Stimulated activated naive CD4-positive, alpha-beta T cell treated with Interleukin-2 at 50 U/mL for 16 hours (primary cell): ENCODE data around the gene FJX1.

Experiments
- DNase-seq: peaks from one replicate; lab custom pipeline; 2025; lab: John Stamatoyannopoulos, UW

The FJX1 gene

DNA sequence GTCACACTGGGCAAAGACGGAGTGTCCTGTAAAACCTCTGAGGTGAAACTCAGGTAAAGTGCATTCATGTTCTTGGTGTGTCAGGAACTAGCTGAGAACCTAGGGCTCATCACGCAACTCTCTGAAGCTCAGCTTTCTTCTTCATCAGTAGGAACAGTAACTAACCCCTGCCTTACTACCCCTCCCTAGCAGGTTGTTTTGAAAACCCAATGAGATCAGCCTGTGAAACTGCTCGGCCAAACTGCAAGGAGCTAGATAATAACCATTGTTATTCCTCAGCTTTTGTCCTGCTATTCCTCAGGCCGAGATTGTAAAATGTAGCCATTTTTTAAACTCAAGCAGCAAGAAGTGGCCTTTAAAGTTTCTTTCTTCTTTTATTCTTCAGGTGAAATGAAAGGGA lies 9.8 kb upstream of the FJX1 start:
- no peak for DNase-seq

GRCh38 chr11:35609656-35610055 lies 8.6 kb upstream of the FJX1 start:
- DNase-seq: no peak

GRCh38 chr11:35610631-35611030 lies 7.6 kb upstream of the FJX1 start:
- DNase-seq: no peak

DNA sequence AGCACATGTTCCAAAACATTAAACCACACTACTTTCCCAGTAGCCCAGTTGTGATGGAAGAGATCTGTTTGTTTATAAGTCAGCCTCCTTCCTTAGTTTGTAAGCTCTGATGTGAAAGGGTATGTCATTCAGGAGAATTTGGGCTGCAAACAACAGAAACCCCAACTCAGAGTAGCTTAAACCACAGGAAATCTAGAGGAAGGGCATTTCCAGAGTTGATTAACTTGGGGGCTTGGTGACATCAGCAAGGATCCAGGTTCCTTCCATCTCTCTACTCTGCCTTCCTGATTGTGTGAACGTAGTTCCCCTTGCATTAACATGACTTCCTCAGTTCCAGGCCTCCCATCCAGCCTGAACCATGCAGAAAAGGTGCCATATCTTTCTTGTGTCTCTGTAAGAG lies 6.5 kb upstream of the FJX1 start:
- no peak for DNase-seq

GRCh38 chr11:35614939-35615569 lies 3.2 kb upstream of the FJX1 start:
- no peak for DNase-seq

GRCh38 chr11:35615921-35616900 lies 2.0 kb upstream of the FJX1 start:
- no peak for DNase-seq

- DNase-seq: no peak
Observed at GRCh38 chr11:35617316-35617686, 959 bp upstream of the FJX1 start.

GRCh38 chr11:35618497-35619115 lies 346 bp downstream of the FJX1 start:
- DNase-seq: no peak

- no peak for DNase-seq
Observed at GRCh38 chr11:35619116-35619854, 1.0 kb downstream of the FJX1 start.

DNA sequence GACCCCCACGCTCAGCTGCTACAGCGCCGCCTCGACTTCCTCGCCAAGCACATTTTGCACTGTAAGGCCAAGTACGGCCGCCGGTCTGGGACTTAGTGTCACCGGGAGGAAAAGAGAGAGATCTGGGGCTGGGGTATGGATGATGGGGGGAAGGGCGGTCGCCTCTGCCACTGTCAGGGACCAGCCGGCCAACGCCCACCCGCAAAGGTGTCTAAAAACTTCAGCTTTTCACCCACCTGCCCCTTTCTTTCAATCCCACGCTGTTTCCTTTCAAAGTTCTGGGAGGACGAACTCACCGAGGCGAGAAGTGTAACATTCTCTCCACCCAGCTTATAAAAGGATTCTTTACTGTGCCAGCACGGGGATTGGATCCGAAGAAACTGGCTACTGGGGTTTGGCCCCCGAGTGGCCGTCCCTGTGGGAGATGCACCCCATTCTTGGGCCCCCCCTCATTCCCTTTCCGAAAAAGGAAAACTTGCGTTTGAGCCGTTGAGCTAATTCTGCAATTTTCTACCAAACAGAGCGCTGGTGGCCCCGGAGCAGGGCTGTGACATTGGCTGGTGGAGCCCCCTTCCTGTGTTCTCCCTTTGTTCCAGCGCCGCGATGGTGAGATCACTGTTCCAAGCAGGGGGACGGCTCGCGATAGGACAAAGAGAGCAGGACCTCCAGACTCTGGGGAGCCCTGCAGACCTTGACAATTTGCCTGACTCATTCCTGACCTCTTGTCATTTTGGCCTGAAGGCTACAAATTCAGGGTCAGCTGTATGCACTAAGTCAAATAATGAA lies 1.8 kb downstream of the FJX1 start:
- no peak for DNase-seq

GRCh38 chr11:35620795-35621194 lies 2.5 kb downstream of the FJX1 start:
- DNase-seq: no peak

DNA sequence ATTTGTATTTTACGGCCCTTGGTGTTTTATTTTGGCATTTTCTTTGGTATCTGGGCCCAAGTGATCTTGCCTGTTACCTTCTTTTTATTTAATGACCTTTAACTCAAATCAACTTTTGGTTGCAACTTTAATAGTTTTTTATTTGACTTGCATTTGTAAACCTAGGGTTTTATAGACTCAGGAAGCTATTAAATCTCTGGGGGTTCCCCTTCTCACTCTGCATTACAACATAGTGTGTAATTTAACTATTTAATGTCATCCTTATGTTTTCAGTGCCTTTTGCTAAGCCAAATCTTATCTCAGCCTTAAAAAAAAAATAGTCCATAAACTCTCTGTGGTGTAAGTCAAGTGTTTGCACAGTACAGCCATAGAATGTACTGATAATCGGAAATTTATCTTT lies 3.4 kb downstream of the FJX1 start:
- DNase-seq: no peak

DNA sequence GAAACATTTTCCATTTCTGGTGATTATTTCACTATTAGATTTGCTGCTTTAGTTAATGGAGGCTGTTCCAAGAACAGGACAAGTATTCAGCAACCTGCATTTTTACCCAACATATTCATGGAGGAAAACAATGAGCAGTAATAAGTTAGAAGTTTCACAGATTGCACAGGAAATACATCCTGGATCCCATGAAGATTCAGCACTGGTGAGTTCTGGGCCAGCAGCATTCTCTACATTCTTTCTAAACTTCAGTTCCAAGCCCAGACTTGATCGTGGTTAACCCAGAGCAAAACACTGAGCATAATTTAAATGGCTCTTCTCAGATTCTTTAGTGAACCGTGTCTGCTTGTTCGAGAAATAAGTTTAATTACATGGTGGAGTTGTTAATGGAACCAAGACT lies 3.8 kb downstream of the FJX1 start:
- DNase-seq: no peak

DNA sequence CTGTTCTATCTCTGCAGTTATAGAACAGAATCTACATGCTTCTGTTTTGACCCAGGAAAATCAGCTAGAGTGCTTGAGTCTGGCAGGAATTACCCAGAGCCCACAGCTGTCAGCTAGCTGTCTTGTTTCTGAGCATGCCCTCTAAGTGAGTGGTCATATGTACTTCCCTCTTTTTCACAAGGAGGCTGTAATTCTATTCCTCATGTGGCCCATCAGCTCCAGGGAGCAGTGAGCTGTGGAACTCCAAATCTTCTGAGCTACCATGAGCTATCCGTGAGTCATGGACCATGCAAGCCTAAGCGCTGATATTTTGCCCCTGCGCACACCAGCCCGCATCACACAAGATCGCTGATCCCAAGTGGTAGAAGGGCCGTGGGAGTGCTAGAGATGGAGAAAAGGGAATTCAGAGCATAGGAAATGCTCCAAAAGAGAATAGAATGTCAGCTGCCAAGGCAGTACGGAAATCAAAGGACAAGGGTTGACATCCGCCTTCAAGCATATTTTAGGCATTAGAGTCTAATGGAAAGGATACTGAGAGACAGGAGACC lies 5.4 kb downstream of the FJX1 start:
- no peak for DNase-seq

DNA sequence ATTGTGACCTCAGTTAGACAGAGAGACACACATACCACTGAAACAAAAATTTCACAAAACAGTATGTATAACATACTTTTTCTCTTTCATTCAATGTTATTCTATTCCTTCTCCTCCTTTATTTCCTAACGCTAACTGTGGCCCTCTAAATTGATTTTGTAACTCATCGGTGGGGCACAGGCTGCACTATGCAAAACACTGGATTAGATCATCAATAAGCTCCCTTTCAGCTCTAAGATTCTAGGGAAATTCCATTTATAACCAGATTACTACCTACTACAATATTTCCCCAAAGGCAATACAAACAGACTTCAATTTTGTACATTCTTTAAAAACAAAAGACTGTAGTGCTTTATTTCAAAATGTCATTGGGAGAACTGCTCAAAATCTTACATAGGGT lies 6.1 kb downstream of the FJX1 start:
- no peak for DNase-seq

DNA sequence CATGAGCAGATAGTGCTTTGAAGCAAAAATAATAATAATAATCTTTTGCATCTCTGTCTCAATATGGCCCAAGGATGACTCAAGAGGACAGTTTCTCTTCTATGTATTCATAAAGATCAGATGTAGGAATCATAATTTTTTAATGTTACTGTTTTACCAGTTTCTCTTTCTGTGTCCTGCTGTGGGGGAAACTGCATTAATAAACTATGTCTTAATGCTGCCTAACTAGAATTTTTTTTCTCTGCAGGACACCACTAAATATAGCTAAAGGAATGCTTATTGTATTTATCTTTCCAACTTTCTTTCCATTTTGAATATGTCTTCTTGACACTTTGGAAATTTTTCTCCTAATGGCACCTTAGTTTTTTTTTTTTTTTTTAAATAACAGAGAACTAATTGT lies 6.5 kb downstream of the FJX1 start:
- DNase-seq: no peak

GRCh38 chr11:35626501-35626900 lies 8.2 kb downstream of the FJX1 start:
- no peak for DNase-seq

DNA sequence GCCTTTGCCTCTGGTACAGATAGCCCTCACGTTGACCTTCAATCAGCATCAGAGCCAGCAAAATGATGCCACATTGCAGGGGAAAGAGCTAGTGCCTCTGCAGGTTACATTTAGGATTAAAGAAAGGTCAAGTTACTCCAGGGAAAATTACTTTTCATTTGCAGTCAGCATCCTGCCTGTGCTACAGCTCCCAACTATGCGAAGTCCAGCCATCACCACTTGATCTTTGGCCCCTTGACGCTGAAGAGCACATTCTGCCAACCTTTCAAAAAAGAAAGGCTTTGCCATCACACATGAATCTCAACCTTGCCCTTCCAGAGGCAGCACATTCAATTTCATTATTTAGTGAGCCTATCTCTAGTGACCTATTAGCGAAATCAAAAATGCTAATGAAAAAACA lies 11.3 kb downstream of the FJX1 start:
- no peak for DNase-seq

DNA sequence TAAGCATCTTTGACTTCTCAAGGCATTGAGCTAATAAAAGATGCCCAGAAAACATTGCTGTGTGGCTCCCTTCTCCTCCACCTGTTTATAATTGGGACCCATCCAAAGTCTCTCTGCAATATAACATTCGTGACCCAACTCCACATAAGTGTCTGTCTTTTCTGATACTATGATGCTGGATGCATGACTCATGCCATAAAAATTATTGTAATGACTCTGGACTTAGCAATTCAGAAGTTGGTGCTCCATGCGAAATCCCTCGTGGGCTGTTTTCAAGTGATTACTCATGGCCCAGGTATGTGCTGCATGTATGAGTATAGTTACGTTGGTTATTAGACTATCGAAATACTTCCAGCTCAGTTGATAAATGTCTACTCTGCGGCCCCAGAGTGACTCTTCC lies 11.7 kb downstream of the FJX1 start:
- DNase-seq: no peak

DNA sequence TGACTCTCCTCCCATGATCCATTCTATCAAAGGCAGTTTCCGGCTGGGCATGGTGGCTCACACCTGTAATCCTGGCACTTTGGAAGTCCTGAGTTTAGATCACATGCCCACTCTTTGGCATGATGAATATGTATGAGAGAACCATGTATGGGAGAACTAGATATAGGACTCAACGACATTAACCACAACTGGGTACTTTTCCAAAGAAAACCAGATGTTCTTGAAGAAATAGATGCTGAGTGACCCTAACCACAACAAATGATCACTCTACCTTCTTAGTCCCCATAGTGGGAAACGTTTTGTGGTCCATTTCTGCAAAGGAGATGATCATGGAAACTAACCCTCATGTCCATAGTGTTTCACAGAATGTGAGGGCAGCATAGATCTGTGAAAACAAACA lies 13.6 kb downstream of the FJX1 start:
- DNase-seq: no peak

DNA sequence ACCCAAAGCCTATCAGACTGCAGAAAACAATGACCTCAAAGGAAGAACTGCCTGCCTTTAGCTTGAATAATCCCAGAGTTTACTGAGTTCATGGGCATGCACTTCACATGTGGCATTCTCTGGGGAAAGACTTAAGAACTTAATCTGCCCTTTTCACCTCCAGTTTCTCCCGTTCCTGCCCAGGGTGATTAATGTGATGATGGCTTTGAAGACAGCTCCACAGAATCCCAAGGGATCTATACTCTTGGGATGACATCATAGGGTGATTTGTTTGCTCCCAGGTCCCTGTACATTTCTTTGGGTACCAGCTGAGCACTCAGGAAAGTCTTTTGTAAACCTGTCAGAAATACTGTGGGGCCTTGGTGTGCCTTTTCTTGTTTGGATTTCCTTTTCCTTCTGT lies 14.0 kb downstream of the FJX1 start:
- DNase-seq: no peak
